H1 (cell line): ENCODE results near the gene BMPR1A. TPM values are rescaled to one million over a fixed set of nuclear protein-coding genes. Genes with fewer than 3 reads are reported as not detected.

Experiments used
- CTCF ChIA-PET: fragments of 300-600 bp; sonication (Branson Sonifier 250); formaldehyde crosslinking; loops from one replicate; lab custom pipeline; 2021; ENCODE audit not compliant: partially characterized antibody; lab: Charles Lee
- POLR2A ChIA-PET: fragments of 300-600 bp; sonication (Branson Sonifier 250); formaldehyde crosslinking; loops from one replicate; lab custom pipeline; 2021; ENCODE audit warnings: inconsistent platforms; ENCODE audit not compliant: partially characterized antibody; lab: Charles Lee
- DNase-seq, 2 experiments: peaks; one replicate each; pipeline versions ENCODE4 v3.0.0 to v3.0.0-alpha.2; 2010 to 2022; ENCODE audit warnings: low spot score in 2 of 2, low read depth in 1 of 2, mixed read lengths in 1 of 2
- FAIRE-seq: peaks from 2 replicates; lab custom pipeline; 2011; peaks lifted over from hg19 to GRCh38; lab: Jason Lieb, UNC
- H2AFZ ChIP-seq: 2 replicates; pipeline ENCODE4 v1.8.1; 2012; ENCODE audit warnings: low read length, inconsistent platforms
- H2AK5ac ChIP-seq: 2 replicates; pipeline ENCODE4 v1.6.1; 2013; ENCODE audit warnings: low read depth, low read length
- H2BK120ac ChIP-seq: replicated peaks from 2 replicates; pipeline ENCODE3; 2013; ENCODE audit warnings: low read depth, low read length, inconsistent platforms
- H2BK12ac ChIP-seq: 2 replicates; pipeline ENCODE4 v1.6.1; 2013; ENCODE audit warnings: low read depth, low read length
- H2BK15ac ChIP-seq: 2 replicates; pipeline ENCODE4 v1.6.1; 2013; ENCODE audit warnings: low read length
- H2BK20ac ChIP-seq: 2 replicates; pipeline ENCODE4 v1.6.1; 2013; ENCODE audit warnings: low read length
- H2BK5ac ChIP-seq: 2 replicates; pipeline ENCODE4 v1.6.1; 2013; ENCODE audit warnings: low read depth, low read length
- H3K14ac ChIP-seq: 2 replicates; pipeline ENCODE4 v1.6.1; 2013; ENCODE audit warnings: inconsistent platforms; ENCODE audit not compliant: insufficient read length
- H3K18ac ChIP-seq: 2 replicates; pipeline ENCODE4 v1.6.1; 2013; ENCODE audit warnings: low read length; ENCODE audit errors: extremely low read depth
- H3K23ac ChIP-seq: 2 replicates; pipeline ENCODE4 v1.6.1; 2013; ENCODE audit warnings: inconsistent platforms; ENCODE audit not compliant: insufficient read length
- H3K23me2 ChIP-seq: 2 replicates; pipeline ENCODE4 v1.6.1; 2013; ENCODE audit warnings: low read depth, low read length
- H3K27ac ChIP-seq: 2 replicates; pipeline ENCODE4 v1.6.1; 2011; ENCODE audit warnings: low read depth, low read length, inconsistent platforms
- H3K27me3 ChIP-seq, 4 experiments: replicated peaks in 1 of 4; 1 replicate in 1 of 4; 2 replicates in 3 of 4; pipeline versions ENCODE4 v1.6.1 to v1.8.1; 2011 to 2013; ENCODE audit warnings: low read length in 3 of 4, mild to moderate bottlenecking in 3 of 4, inconsistent platforms in 2 of 4, mixed read lengths in 2 of 4, moderate library complexity in 1 of 4; ENCODE audit not compliant: control insufficient read depth in 3 of 4, insufficient read depth in 3 of 4; ENCODE audit errors: extremely low read depth in 1 of 4
- H3K36me3 ChIP-seq, 4 experiments: 2 replicates each; pipeline versions ENCODE4 v1.6.1 to v1.8.1; 2011 to 2013; ENCODE audit warnings: mild to moderate bottlenecking in 4 of 4, low read length in 3 of 4, moderate library complexity in 2 of 4, control low read depth in 1 of 4, inconsistent platforms in 1 of 4; ENCODE audit not compliant: insufficient read depth in 4 of 4, control insufficient read depth in 2 of 4
- H3K4ac ChIP-seq: replicated peaks from 2 replicates; pipeline ENCODE3; 2013; ENCODE audit warnings: low read length, low read depth, mixed read lengths, inconsistent platforms; ENCODE audit not compliant: insufficient read length
- H3K4me1 ChIP-seq, 4 experiments: replicated peaks in 1 of 4; 1 replicate in 1 of 4; 2 replicates in 3 of 4; pipeline versions ENCODE4 v1.6.1 to v1.8.1; 2011 to 2013; ENCODE audit warnings: low read length in 3 of 4, inconsistent platforms in 2 of 4, mixed read lengths in 1 of 4; ENCODE audit not compliant: insufficient read depth in 4 of 4, control insufficient read depth in 3 of 4
- H3K4me2 ChIP-seq, 2 experiments: 2 replicates each; pipeline versions ENCODE4 v1.6.1 to v1.8.1; 2011 to 2013; ENCODE audit warnings: low read depth in 2 of 2, low read length in 2 of 2, control low read depth in 1 of 2, inconsistent platforms in 1 of 2, mild to moderate bottlenecking in 1 of 2; ENCODE audit not compliant: insufficient read depth in 1 of 2
- H3K4me3 ChIP-seq, 4 experiments: fragments of 200-600, 300-600 bp in 1 of 4; sonication (generic), shearing (Covaris generic), sonication (Bioruptor Twin) in 1 of 4; 2 replicates each; pipeline versions ENCODE4 v1.5.1 to v1.8.1; 2011 to 2016; ENCODE audit warnings: low read length in 4 of 4, low read depth in 3 of 4, control low read depth in 2 of 4, inconsistent platforms in 2 of 4, mild to moderate bottlenecking in 2 of 4, mixed read lengths in 1 of 4, moderate library complexity in 1 of 4; ENCODE audit not compliant: insufficient read depth in 2 of 4; ENCODE audit errors: extremely low read depth in 1 of 4
- H3K56ac ChIP-seq: replicated peaks from 2 replicates; pipeline ENCODE3; 2013; ENCODE audit warnings: low read depth, mild to moderate bottlenecking, mixed read lengths, low read length, inconsistent platforms; ENCODE audit not compliant: insufficient read length
- H3K79me1 ChIP-seq: 2 replicates; pipeline ENCODE4 v1.6.1; 2013; ENCODE audit warnings: low read depth, low read length, control low read depth
- H3K79me2 ChIP-seq, 2 experiments: 2 replicates each; pipeline versions ENCODE4 v1.6.1 to v1.8.1; 2012 to 2013; ENCODE audit warnings: low read length in 2 of 2, mild to moderate bottlenecking in 2 of 2, inconsistent platforms in 1 of 2; ENCODE audit not compliant: insufficient read depth in 2 of 2, control insufficient read depth in 1 of 2
- H3K9ac ChIP-seq, 4 experiments: replicated peaks in 1 of 4; 1 replicate in 1 of 4; 2 replicates in 3 of 4; pipeline versions ENCODE4 v1.6.1 to v1.8.1; 2011 to 2013; ENCODE audit warnings: low read depth in 3 of 4, low read length in 3 of 4, control low read depth in 2 of 4, mild to moderate bottlenecking in 2 of 4, moderate library complexity in 2 of 4, inconsistent platforms in 1 of 4; ENCODE audit errors: extremely low read depth in 1 of 4
- H3K9me3 ChIP-seq, 2 experiments: 2 replicates each; pipeline versions ENCODE4 v1.6.1 to v1.8.1; 2012 to 2013; ENCODE audit warnings: mild to moderate bottlenecking in 2 of 2, moderate library complexity in 2 of 2, control low read depth in 1 of 2, inconsistent platforms in 1 of 2, low read depth in 1 of 2, low read length in 1 of 2, mixed read lengths in 1 of 2; ENCODE audit not compliant: insufficient read depth in 2 of 2
- H4K20me1 ChIP-seq, 2 experiments: replicated peaks in 1 of 2; 2 replicates each; pipeline versions ENCODE3 to v1.8.1; 2011 to 2013; ENCODE audit warnings: inconsistent platforms in 2 of 2, low read length in 2 of 2, mild to moderate bottlenecking in 1 of 2; ENCODE audit not compliant: insufficient read depth in 2 of 2, control insufficient read depth in 1 of 2
- H4K5ac ChIP-seq: 2 replicates; pipeline ENCODE4 v1.6.1; 2013; ENCODE audit warnings: low read length, low read depth, mixed read lengths, inconsistent platforms; ENCODE audit not compliant: insufficient read length
- H4K8ac ChIP-seq: 2 replicates; pipeline ENCODE4 v1.8.0; 2013; ENCODE audit warnings: mild to moderate bottlenecking, moderate library complexity, low read length, inconsistent platforms; ENCODE audit not compliant: insufficient read depth; ENCODE audit errors: extremely low read depth
- H4K91ac ChIP-seq: replicated peaks from 2 replicates; pipeline ENCODE3; 2013; ENCODE audit warnings: low read length, mixed read lengths, inconsistent platforms; ENCODE audit not compliant: insufficient read length
- CTBP2 ChIP-seq: IDR thresholded peaks from 2 replicates; pipeline ENCODE4 v1.7.0; 2011; ENCODE audit warnings: borderline replicate concordance, mild to moderate bottlenecking, moderate library complexity, mixed read lengths, low read length; ENCODE audit not compliant: insufficient read depth, insufficient read length
- EZH2 ChIP-seq: fragments of 200-600 bp; sonication (generic); IDR thresholded peaks from 2 replicates; pipeline ENCODE4 v1.7.1; 2012; ENCODE audit warnings: low read depth, mild to moderate bottlenecking, moderate library complexity, low read length, inconsistent platforms; ENCODE audit not compliant: severe bottlenecking
- FOSL1 ChIP-seq: IDR thresholded peaks from 2 replicates; pipeline ENCODE4 v1.6.1; 2011; ENCODE audit warnings: mild to moderate bottlenecking, low read depth, low read length, moderate library complexity; ENCODE audit not compliant: insufficient read depth
- SIRT6 ChIP-seq: IDR thresholded peaks from one replicate; pipeline ENCODE4 v1.7.1; 2012; ENCODE audit warnings: low read length, inconsistent platforms
- polyA plus RNA-seq, 7 experiments: library from polyadenylated mRNA; depleted of rRNA in 3 of 7; stranded (reverse) in 5 of 7; unstranded in 2 of 7; fragments of >200 nt in 5 of 7; fragments of 200-250 nt in 2 of 7; gene quantifications; 1 replicate in 5 of 7; 2 replicates in 1 of 7; 4 replicates in 1 of 7; pipeline versions ENCODE4 v1.2.1 to v1.2.3, GENCODE V29; 2011 to 2013; ENCODE audit warnings: missing spikeins in 2 of 7, mixed read lengths in 2 of 7
- total RNA-seq: library from RNA; stranded (reverse); fragmentation: NEBNext Ultra II Directional; extraction: Animal tissue kit (Norgen Biotek cat#: 25700); gene quantifications from 2 replicates; pipeline ENCODE4 v1.2.1, GENCODE V29; 2021

The BMPR1A gene
- total and polyA plus RNA-seq, 2 of the 8 experiments (the other 6 are each of a cell fraction or from before 2014, with no cell fraction given): 34.4 to 129 TPM

DNA sequence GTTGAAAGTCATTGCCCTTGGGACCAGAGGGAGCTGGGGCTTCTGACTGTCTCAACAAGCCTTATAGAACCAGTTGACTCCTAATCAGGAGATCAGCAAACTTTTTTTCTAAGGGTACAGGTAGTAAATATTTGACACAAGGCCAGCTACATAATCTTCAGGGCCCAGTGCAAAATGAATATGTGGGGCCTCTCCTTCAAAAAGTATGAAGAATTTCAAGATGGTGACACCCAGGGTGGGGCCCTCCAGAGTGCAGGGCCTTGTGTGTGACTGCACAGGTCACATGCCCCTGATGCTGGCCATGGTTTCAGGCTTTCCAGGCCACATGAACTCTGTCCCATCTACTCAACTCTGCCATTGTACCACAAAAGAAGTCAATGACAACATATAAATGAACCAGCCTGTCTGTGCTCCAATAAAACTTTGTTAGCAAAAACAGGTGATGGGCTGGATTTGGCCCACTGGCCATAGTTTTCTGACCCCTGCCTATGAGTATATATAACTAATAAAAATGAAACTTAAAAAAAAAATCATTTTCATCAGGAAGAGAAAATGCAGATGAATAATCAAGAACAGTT is 194.9 kb downstream of the BMPR1A start:
- Histone ChIP-seq H2BK20ac (no peak overlapping the region), H4K8ac (no peak overlapping the region), H3K36me3 (no peaks in the 10 kb centered on the region), H3K4me2 (no peak overlapping the region), H2AK5ac (no peak overlapping the region), H2BK120ac (no peak overlapping the region), H4K91ac (no peak overlapping the region), H3K9ac (no peak overlapping the region), H3K56ac (no peak overlapping the region), H3K79me2 (no peaks in the 10 kb centered on the region), H3K14ac (no peak overlapping the region), H3K23me2 (no peaks in the 10 kb centered on the region), H3K23ac (no peak overlapping the region), H3K4me3 (no peak overlapping the region), H4K20me1 (no peaks in the 10 kb centered on the region), H2BK15ac (no peak overlapping the region), H2AFZ (no peak overlapping the region), H3K18ac (no peak overlapping the region), H2BK5ac (no peak overlapping the region), H4K5ac (no peak overlapping the region), H2BK12ac (no peak overlapping the region), H3K4me1 (peaks cover 8 to 25% (median 22%) of the 10 kb centered on the region in 4 experiments), H3K27ac (no peak overlapping the region), H3K27me3 (no peaks in the 10 kb centered on the region), H3K79me1 (no peaks in the 10 kb centered on the region), H3K9me3 (peaks cover 3 to 9% of the 10 kb centered on the region in 2 experiments), H3K4ac (no peak overlapping the region)
- POLR2A ChIA-PET: no interaction called here
- FAIRE-seq: no peak
- no peak for DNase-seq
- CTCF ChIA-PET: interaction anchor here (22.5 to 26.4 kb wide), 2 partner anchors 5 to 9 kb away, joined by 975 read pairs; partner anchors contain the start of genes ADIRF, MMRN2 and SNCG
- TF ChIP-seq FOSL1 (no peak), CTBP2 (no peak), SIRT6 (no peak), EZH2 (no peak)
